WI38 (cell line): ENCODE measurements around the gene SARDH.

Experiments
- H3K4me3 ChIP-seq: 2 replicates; pipeline ENCODE4 v1.5.1; 2011; ENCODE audit warnings: low read depth, mild to moderate bottlenecking, control low read depth, low read length
- CTCF ChIP-seq: IDR thresholded peaks from 2 replicates; pipeline ENCODE4 v1.5.1; 2012; ENCODE audit warnings: low read depth, mild to moderate bottlenecking, control low read depth, low read length

Gene SARDH

DNA sequence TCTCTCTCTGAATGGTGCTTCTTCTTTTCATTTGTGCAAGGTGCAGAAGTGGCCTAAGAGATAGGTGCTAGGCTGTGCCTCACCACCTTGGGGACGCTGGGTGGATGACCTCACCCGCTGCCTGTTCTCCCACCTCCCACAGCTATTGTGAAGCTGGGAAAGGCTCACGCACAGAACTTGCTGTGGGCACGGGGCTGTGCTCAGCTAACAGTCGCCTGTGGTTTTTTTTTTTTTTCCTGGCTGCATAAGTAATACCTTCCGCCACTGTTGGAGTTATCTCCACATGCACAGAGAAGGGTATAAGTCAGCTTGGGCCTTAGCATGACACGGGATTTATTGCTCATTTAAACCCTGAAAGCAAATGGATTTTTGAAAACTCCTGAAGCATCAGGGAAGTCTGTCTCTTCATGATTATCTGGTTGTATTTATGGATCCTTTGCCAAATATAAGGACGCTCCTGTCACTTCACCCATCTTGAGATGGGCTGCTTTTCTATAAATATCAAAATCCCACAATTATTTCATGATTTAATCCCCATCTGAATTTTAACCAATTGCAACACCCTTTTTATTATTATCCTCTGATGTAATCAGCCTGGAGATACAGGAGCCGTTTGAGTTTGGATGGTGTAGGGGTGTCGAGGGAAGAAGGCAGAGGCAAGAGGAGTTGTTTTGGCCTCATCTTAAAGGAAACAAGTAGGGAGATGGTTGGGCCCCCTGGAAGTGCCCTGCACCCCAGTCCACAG, 93.0 kb downstream of the SARDH start:
- TF ChIP-seq CTCF: no peak
- H3K4me3 ChIP-seq: no peak overlapping the region

- TF ChIP-seq CTCF: no peak
Measured at GRCh38 chr9:133643978-133644760, 94.0 kb downstream of the SARDH start.

GRCh38 chr9:133643362-133643755, 94.8 kb downstream of the SARDH start:
- H3K4me3 ChIP-seq: no peak overlapping the region
- TF ChIP-seq CTCF: no peak

More at GRCh38 chr9:133643978-133644760, 94.0 kb downstream of the SARDH start:
- H3K4me3 ChIP-seq: no peak overlapping the region

GRCh38 chr9:133642708-133643361, 95.3 kb downstream of the SARDH start:
- no peak for TF ChIP-seq CTCF
- no peak overlapping the region for H3K4me3 ChIP-seq

GRCh38 chr9:133641861-133642595, 96.1 kb downstream of the SARDH start:
- no peak overlapping the region for H3K4me3 ChIP-seq
- no peak for TF ChIP-seq CTCF

DNA sequence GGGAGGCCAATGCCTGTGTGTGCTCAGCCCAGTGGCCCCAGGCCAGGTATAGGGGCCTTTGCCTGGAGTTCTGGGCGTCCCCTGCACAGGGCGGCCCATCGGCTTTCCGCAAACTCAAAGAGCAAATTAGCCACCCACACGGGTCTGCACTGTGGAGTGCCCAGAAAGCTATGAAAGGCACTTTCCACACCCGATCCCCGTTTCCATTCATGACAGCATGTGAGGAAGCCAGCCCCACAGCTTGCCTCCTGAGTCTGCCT, 96.8 kb downstream of the SARDH start:
- H3K4me3 ChIP-seq: no peak overlapping the region
- no peak for TF ChIP-seq CTCF
